ENCODE results near the gene CPEB3.
"Not testable (repeated sequence)": the region's sequence is repeated elsewhere in the genome, so short reads cannot be mapped to it uniquely, and the experiment has no call there.

CPEB3 gene

DNA sequence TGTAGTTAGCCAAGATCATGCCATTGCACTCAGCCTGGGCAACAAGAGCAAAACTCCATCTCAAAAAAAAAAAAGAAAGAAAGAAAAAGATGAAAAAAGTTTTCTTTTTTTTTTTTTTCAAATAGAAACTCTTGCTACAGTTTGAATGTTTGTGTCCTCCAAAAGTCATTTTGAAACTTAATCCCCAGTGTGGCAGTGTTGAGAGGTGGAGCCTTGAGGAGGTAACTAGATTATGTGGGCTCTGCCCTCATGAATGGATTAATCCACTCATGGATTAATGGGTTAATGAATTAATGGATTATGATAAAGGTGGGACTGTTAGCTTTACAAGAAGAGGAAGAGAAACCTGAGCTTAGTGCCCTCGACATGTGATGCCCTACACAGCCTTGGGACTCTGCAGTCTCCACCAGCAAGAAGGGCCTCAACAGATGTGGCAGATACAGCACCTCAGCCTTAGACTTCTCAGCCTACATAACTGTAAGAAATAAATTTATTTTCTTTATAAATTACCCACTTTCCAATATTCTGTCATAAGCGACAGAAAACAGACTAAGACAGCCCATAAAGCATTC, 25.1 kb downstream of the CPEB3 start:
- no peak for DNase-seq

DNA sequence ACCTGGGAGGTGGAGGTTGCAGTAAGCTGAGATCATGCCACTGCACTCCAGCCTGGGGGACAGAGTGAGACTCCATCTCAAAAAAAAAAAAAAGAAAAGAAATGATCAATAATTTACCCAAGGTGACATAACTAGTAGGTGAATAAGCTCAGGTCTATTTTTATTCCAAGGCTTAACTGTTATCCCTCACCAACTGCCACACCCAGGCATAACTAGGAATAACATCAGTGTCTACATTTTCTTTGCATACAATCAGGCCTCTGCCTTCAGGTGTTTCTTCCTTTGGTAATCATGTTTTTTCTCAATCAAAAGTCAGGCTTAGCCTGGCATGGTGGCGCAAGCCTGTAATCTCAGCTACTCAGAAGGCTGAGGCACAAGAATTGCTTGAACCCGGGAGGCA, 26.6 kb downstream of the CPEB3 start:
- DNase-seq, result no peak

DNA sequence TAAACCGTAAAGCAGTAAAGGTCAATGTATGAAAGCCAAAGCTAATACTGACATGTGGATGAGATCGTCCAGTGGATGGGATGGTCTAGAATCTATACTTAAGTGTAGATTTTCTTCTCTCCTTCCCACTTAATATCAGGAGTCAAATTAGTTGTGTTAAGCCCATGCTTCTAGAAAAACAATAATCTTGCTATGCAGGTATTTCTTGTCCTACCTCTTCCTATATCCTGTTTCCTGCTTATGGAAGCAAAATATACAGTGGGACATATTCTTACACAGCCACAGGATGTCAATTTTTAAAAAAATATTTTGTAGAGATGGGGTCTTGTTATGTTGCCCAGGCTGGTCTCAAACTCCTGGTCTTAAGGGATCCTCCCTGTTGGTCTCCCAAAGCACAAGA, 27.5 kb downstream of the CPEB3 start:
- no peak for DNase-seq

DNA sequence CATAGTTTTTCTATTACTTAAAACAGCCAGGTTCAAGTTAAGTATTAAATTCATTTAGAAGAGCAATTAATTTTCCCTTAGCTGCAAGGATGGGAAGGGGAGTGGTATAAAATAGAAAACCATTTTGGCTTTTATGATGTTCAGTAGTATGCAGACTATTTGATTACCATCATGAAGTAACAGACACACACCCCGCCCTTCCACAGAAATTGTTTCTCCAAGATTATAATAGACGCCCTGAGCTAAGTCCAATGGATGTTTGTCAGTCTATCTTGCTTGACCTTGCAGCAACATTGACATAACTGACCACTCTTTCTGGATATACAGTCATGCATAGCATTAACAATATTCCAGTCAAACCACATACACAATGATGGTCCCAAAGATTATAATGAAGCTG, 42.3 kb downstream of the CPEB3 start:
- DNase-seq, result no peak

DNA sequence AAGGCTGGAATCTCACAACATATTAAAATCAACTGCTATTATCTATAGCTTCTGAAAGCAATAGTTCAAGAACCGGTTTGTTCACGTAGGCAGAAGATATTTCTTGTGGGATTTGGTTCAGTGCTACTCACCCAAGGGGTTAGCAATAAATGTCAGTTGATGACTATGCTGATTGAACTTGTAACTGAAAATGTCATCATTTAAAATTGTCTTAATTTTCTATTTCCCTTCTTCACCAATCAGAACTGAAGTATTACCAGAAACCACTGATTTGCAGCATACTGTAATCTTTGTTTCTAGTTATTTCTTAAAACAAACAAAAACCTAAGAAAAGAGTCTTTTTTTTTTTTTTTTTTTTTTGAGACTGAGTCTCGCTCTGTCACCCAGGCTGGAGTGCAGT, 46.1 kb downstream of the CPEB3 start:
- DNase-seq, result no peak

DNA sequence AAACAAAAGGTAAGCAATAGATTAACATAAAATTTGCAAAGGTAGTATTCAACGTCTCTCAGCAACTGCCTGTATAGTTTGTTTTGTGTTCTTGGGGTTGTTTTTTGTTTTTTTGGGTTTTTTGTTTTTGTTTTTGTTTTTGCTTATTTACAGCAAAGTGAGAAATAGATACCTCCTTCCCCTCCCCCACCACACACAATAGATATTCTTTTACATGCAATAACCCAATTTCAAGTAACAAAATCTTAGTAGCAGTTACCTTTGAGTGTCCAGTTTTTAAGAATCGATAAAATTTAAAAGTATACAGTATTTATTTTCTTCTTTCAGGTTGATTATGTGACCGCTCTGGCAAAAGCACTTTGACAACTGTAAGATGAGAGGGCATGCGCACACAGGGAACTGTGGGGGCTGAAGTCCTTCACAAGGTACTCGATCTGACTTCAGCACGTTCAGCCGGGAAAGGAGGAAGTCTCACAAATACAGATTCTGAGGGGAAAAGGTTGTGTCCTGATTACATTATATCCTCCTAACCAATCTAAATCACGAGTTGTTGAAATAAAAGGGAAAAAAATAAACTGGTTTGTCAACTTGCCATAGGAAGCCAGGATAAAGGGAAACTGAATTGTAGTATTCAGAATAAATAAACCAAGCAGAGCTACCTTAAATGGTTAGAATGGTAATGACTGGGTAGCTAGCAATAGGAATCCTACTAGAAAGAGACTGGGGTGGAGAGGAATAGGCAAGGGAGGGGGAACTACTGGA, 47.8 kb downstream of the CPEB3 start:
- DNase-seq, result no peak

DNA sequence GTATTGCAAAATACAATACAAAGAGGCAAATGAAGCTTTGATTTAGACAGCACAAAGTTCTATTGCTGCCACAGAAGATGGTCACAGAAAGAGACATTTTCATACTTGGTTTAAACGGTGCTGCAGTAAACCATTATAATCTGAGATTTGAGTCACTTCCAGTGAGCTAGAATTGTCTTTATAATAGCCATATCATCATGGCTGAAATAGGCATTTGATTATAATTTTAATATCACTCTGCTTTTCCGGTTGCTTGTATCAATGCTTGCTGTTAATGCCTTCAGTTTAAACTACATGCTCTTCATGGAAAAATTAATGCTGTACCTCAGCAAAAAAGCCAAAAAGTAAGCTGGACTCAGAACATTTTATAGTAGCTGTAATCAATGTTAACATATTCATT, 48.5 kb downstream of the CPEB3 start:
- DNase-seq, result no peak

DNA sequence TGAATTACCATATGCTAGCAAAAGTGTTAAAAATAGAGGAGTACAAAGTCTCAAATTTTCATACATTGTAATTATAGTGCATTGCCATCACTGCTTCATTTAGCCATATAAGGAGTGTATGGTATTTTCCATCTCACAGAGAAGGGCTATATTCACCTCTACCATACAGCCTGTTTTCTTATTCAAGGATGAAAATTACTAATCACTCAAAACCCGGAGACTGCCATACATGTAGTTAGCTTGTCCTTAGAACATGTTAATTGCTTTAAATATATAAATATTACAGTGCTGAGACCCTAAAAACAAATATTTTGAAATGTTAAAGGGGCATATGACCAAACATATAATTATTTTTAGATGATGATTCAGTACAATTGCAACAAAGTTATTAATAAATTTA, 49.4 kb downstream of the CPEB3 start:
- DNase-seq, result no peak

DNA sequence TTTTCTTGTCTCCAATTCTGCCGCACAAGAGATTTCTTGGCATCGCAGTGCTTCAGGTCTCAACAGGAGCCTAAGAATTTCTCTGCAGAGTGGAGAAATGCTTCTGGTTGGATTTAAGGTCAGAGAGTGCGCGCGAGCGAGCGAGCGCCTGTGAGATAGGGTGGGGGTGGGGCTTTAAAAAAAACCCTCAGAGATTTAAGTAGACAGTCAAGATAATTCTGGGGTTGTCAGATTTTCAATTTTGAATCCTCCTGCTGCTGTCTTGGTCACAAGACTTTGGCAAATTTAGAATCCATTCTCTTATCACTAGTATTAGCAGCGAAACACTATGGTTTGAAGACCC, 49.7 kb downstream of the CPEB3 start:
- DNase-seq, result no peak

DNA sequence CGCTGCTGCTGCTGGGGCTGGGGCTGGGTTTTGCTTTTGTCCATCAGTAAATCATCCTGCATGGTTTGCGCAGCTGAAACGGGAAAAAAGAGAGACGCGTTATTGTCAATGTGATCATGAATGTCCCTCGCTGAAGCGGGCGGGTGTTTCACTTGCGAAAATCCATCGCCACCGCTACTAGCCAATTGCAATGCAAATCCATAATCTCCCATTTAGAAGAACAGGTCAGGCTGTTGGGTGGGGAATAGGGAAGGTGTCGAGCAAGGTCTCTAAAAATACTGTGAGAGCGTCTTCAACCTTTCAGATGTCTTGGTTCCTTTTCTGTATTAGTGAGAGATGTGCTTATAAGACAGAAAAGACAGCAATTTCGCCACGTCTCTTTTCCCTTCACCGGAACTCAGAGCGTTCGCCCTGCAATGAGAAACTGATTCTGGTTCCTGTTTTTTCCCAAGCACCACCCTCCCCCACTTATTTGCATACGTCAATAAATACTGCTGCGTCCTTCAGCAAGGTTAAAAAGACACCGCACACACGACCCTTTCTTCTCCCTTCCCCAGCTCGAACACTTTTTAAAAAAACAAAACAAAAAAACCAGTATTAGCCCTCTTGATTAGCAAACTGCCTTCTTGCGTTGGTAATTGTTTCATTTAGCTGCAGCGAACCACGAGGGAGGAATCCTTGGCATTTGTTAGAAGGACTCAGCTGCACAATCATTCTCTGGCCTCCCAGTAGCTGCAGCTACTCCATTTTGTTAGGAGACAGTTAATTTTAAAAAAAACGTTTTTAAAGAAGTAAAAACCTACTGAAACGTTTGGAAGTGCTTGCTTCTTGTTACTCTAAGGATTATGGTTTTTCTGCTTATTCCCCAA, 50.4 kb downstream of the CPEB3 start:
- DNase-seq, result no peak

DNA sequence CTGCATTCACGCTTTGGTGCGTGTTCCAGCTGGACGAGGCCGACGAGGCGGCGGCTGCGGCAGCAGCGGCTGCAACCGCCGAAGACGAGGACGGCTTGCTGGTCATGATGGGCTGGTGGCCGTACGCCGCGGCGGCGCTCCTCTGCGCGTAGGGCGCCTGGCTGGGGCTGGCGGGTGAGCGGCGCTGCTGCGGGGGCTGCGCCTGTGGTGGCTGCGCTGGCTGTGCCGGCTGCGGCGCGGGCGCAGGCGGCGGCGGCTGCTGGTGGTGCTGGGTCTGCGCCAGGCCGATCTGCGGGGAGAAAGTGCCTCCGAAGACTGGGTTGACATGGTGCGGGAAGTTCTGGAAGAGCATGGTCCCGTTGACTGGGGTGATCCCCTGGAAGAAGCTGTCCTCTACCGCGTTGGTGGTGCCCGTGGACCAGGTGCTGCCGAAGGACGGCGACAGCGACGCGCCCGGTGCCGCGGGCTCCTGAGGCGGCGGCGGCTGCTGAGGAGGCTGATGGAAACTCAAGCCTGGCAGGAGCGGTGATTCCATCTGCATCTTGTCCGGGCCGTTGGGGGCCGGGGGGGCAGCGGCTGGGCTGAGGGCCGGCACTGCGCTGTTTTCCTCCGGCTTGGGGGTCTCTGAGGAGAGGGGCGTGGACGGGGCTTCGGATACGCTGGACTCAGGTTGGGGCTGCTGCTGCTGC, 51.1 kb downstream of the CPEB3 start:
- no peak for DNase-seq

DNA sequence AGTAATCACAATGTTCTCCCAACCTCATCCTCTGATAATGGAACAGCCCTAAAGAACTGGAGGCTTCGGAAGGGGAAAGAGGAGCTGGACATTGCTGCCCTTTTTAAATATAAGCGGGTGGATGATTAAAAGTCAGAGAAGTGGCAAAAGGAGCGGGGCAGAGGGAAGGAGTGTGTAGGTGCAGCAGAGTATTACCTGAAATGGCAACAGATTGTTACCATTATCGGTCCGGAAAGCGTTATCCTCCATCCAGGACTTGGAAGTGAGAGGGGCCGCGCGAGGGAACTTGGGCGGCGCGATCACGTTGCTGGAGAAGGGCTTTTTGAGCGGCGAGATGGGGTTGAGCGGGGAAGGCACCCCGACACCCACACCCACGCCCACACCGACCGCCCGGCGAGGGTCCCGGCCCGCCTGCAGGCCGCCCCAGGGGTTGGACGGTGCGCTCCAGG, 51.7 kb downstream of the CPEB3 start:
- no peak for DNase-seq

DNA sequence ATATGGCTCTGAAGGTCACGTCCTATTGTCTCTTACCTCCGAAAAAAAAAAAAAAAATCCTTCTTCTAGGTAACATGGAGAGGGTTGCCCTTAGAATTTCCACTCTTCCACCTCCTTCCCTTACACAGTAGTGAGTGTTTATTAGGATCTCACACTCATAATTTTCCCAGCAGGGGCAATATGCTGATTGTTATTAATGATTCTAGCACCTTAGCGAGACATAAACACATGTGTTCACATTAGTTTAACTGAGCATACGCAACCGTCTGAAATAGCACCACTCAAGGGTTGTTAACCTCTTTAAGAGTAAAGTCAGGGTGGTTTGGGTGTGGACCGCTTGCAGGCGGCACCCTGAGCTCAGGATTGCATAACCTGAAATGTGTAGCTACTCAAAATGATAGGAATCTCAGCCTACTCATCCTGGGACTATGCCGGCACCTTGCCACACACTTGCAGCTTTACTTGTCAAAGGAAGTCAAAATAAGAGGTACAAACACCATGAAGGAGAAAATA, 52.2 kb downstream of the CPEB3 start:
- DNase-seq, result no peak

DNA sequence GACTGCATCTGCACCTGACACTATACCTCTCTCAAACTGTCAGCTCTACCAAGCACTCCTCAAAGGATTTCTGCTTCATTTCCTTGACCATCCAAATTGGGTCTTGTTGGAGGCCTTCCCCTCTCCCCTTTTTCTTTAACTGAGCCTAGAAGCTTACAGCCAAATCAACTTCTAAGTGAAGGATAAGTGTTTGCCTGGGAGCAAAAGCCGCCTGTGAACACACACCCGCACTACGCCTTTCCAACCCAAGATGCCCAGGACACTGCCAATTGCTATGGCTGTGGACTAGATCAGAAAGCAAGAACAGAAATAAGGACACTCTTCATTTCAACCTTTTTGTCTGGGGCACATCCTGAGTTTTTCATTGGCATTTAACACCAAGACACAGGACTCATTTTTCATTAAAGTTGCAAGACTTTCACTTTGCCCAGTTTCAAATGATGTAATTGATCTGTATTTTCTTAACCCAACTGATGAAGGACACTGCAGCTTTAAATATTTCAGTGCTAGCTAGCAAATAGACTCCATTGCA, 52.8 kb downstream of the CPEB3 start:
- no peak for DNase-seq

DNA sequence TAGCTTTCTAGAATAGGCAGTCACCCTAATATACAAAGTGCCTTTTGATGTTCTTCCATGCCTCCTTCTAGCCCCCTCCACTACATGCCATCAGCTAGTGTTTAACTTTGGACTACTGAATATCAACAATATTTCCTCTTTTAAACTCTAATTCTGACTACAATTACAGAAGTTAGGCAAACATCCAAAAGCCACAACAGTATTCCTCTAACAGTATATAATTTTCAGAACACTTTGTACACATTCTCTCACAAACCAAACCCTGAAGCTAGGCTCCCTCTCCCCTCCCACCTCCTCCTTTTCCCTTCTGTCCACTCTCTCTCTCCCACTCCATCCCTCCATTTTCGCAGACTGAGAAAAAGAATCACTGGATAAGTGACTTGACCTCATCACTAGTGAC, 59.7 kb downstream of the CPEB3 start:
- DNase-seq, result no peak

DNA sequence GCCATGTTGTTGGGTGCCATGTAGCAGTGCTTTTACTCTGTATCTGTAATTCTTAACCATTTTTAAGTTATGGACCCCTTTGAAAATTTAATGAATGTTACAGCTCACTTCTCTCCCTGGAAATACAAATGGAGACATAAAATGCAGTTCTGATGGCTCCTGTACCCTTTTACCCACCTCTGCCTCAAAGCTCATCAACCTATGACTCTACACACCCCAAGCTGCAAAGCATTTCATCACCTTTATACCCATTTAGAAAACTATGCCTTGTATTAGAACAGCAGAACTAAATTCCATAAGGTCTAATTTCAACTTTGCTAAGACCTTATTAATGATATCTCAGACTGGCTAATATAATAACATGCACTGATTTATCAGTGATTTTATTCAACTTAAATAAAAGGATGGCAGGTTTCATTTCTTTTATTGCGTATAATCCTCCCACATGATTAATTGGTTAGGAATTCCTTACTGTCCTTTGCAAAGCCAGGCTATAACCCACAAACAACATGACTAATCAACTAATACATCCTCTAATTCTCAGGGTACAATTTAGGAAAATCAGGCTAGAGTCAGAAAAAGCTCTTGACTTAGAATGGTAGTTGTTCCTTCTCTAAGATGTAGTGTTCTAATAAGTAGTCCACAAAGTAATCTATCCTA, 68.1 kb downstream of the CPEB3 start:
- DNase-seq, result no peak

DNA sequence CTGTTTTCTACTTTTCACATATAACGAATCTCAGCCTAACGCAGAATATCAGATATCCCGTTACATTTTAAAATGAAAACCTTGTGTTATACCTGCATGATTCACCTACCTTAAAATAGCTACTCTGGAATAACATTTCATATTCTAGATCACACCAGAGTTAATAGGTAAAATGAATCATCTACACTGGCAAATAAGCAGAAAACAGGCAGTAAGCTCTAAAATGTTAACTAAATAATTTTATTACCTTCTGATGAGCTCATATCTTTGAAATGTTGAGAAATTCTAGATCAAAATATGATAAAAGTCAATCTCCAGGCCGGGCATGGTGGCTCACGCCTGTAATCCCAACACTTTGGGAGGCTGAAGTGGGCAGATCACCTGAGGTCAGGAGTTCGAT, 71.3 kb downstream of the CPEB3 start:
- no peak for DNase-seq

DNA sequence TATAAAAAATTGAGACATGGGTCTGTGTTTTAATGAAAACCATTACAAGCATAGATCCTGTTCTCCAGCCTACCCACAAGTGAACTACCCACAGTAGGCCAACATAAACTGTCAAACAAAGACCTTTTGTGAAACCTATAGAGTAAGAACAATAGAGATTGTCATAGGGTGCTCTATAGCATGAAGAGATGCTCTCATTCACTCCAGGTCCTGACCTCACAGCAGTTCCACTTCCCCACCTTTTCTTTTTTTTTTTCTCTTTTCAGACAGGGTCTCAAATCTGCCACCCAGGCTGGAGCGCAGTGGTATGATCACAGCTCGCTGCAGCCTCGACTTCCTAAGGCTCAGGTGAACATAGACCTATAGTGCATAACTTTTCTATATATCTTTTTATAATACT, 72.3 kb downstream of the CPEB3 start:
- no peak for DNase-seq

DNA sequence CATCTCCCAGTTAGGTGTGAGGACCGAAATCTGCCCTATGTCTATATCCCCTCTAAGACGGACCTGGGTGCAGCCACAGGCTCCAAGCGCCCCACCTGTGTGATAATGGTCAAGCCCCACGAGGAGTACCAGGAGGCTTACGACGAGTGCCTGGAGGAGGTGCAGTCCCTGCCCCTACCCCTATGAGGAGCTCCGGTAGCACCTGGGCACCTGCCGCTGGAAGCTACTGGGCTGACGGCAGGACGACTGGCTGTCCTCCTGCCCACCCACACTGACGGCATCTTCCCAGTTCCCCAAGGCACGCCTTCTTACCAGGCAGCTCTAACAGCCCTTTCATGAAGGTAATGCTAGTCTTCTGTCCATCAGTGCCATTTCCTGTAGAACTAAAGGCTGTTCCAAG, 74.3 kb downstream of the CPEB3 start:
- not testable (repeated sequence) for DNase-seq

DNA sequence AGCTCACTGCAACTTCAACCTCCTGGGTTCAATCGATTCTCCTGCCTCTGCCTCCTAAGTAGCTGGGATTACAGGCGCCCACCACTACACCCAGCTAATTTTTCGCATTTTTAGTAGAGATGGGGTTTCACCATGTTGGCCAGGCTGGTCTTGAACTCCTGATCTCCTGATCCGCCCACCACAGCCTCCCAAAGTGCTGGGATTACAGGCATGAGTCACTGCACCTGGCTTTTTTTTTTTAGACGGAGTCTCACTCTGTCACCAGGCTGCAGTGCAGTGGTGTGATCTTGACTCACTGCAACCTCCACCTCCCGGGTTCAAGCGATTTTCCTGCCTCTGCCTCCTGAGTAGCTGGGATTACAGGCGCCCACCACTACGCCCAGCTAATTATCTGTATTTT, 75.7 kb downstream of the CPEB3 start:
- DNase-seq, result not testable (repeated sequence)

DNA sequence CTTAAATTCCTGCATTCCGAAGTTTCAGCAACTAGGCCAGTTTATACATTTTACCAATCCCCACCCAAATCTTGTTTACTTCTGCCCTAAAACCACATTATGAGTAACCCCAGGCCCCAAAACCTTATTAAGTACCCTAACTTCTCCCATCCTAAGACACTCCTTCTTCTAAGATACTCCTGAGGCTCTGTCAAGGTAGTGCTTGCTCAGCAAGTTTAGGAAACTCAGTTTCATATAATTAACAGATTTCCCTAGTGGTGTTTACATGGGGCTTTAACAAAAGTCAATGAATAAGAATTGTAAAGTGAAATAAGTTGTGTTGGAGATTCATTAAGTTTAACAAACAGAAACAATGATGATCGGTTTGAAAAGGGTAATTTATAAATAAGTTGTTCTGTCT, 77.8 kb downstream of the CPEB3 start:
- DNase-seq, result no peak

DNA sequence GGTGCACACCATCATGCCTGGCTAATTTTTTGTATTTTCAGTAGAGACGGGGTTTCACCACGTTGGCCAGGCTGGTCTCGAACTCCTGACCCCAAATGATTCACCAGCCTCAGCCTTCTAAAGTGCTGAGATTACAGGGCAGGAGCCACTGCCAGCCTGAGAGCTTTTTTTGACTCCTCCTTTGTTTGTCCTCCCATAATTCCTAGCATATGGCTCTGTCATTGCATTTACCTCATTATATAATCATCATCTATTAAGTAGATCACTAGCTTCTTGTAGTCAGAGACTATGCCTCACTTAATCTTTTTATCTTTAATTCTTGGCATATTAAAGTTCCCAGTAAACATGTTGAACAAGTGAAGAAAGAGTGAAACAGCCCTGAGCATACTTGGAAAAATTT, 82.1 kb downstream of the CPEB3 start:
- DNase-seq, result no peak
